Eye (tissue), 1 donor: Measurements from ENCODE around the gene STK11IP.

Source experiments
- DNase-seq: peaks from one replicate; pipeline ENCODE4 v3.0.0-alpha.2; 2015

STK11IP gene

GRCh38 chr2:219592736-219593135 lies 4.9 kb upstream of the STK11IP start:
- peak; percentile 57 for DNase-seq

DNA sequence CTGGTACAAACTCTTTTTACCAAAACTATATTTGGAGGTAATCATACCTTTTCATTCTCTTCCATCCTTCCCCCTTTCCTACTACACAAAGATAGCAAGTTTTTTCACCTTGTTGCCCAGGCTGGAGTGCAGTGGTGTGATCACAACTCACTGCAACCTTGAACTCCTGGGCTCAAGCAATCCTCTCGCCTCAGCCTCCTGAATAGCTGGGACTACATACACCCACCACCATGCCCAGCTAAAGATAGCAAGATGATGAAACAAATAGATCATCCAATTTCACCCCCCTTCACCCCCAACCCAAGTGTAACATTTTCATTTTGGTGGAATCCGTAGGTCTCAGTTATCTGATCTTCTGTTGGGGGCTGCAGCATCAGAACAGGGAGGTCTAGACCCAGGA lies 4.5 kb upstream of the STK11IP start:
- no peak for DNase-seq

- peak; percentile 77 for DNase-seq
Measured at GRCh38 chr2:219595256-219595655, 2.4 kb upstream of the STK11IP start.

DNA sequence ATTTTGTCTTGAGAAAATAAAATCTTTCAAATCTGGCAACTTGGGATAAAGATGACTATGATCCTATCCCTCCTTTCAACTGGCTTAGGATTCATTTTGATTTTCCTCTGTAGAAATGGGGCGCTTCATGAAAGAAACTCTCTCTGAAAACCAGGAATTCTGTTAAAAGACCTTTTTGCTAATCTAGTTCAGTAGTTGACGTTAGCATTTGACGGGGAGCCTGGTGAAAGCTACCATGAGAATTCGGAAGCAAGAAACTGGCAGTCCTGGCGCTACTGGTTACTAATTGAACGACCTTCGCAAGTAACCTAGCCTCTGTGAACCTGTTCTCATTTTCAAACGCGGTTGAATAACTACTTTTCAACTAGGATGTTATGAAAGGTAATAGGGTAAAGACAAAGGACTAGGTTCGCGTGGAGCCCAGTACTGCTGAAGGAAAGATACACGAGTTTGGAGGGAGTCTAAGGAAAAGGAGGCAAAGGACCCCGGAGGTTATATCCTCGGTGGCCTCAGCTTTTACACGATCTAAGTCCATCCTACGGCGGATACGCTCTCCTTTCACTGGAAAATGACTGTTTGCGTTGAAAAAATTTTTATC lies 604 bp upstream of the STK11IP start:
- DNase-seq = no peak

DNA sequence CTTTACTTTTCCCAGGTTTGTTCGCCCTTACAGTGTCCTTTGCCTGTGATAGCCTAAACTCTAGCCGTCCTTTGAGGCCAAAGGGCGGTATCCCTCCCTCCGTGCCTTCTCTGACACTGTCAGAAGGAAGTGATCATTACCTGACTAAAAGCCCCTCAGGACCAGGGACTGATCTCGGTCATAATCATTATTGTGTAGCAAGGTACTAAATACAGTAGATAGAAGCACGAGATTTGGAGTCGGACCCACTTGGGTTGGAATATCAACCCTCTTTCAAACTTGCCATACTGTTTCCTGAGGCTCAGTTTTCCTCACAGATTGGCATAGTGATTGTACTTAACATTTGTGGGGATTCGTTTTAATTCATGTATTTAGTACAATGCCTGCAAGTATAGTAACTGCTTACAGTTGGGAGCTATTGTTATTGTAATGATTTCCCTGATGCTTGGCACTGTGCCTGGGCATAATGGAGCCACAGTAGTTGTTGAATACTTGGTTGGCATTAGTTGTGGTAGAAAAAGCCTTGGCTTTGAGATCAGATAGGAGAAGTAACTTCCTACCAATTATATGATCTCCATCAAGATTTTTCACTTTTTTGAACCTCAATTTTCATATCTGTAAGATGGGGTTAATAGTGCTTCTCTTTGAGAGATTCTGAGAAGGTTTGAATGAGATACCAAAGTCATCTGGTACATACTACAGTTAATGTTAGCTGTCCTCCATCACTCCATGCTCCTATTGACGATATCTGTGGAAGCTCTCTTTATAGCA lies 836 bp downstream of the STK11IP start:
- no peak for DNase-seq

- DNase-seq = no peak
Measured at GRCh38 chr2:219603771-219604170, 6.1 kb downstream of the STK11IP start.

GRCh38 chr2:219605607-219605954 lies 7.9 kb downstream of the STK11IP start:
- no peak for DNase-seq

GRCh38 chr2:219607931-219608330 lies 10.3 kb downstream of the STK11IP start:
- DNase-seq = no peak

DNA sequence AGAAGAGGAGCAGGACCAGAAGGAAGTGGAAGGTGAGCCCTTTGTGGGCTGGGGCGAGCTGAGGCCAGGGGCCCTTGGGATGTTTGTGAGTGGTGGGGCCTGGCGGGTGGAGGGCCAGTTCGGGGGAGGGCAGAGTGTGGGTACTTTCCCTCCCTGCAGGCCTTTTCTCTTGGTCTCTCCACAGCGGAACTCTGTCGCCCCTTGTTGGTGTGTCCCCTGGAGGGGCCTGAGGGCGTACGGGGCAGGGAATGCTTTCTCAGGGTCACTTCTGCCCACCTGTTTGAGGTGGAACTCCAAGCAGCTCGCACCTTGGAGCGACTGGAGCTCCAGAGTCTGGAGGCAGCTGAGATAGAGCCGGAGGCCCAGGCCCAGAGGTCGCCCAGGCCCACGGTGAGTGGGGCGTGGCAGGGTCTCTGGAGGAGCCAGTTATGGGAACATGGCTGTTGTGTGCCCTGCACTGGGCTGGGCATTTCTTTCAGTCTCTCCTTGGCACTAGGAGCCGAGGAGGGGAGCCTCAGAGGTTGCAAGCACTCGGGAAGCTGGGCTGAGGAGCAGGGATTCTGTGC lies 10.8 kb downstream of the STK11IP start:
- DNase-seq = no peak

GRCh38 chr2:219609149-219609750 lies 11.6 kb downstream of the STK11IP start:
- no peak for DNase-seq

GRCh38 chr2:219611306-219611705 lies 13.6 kb downstream of the STK11IP start:
- no peak for DNase-seq

DNA sequence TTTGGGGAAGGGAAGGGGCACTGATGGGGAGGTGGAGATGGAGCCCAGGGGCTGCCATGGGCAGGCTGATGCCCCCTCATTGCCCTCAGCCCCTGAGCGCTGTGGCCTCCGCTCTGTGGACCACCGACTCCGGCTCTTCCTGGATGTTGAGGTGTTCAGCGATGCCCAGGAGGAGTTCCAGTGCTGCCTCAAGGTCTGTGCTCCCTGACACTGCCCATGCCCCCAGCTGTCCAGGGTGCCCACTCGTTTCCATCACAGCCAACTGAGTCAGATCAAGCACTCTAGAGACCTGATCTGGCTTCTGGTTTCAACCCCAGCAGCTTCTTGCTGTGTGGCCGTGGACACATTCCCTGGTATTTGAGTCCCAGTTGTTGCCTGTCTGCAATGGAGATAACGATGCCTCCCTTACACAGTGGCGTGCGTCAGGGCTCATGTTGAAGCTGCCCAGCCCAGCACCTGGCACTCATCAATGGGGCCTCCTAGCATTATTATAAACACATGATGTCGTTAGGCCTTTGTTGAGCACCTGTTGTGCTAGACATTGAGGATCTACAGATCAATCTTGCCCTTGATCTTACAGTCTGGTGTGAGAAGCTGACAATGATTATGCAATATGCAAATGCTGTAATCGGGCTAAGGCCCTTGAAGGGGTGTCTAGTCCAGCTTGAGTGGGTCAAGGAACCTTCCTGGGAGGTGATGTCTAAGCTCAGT lies 14.4 kb downstream of the STK11IP start:
- DNase-seq = no peak

DNA sequence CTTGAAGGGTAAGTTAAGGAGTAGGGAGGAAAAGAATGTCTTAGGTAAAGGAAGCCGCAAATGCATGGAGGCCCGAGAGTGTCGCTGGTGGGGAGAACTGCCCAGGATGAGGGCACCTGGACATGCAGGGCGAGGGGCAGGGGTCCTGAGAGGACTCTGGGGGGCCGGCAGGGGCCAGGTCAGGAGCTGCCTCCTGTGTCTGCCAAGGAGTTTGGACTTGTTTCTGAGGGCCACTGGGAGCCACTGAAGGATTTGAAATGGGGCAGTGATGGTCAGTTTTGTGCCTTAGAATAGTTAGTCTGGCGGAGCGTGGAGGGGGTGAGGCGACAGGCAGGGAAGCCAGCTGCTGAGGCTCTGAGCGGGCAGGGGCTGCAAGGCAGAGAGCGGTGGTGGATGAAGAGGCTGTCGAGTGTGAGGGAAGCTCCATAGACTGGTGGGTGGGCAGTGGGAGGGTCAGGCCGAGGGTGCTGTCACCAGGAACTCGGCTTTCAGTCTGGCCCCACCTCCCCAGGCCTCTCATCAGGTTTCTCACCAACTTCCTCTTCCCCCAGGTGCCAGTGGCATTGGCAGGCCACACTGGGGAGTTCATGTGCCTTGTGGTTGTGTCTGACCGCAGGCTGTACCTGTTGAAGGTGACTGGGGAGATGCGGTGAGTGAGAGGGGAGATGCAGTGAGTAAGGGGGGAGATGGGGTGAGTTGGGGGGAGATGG lies 15.1 kb downstream of the STK11IP start:
- no peak for DNase-seq

GRCh38 chr2:219613461-219614070 lies 15.9 kb downstream of the STK11IP start:
- no peak for DNase-seq

DNA sequence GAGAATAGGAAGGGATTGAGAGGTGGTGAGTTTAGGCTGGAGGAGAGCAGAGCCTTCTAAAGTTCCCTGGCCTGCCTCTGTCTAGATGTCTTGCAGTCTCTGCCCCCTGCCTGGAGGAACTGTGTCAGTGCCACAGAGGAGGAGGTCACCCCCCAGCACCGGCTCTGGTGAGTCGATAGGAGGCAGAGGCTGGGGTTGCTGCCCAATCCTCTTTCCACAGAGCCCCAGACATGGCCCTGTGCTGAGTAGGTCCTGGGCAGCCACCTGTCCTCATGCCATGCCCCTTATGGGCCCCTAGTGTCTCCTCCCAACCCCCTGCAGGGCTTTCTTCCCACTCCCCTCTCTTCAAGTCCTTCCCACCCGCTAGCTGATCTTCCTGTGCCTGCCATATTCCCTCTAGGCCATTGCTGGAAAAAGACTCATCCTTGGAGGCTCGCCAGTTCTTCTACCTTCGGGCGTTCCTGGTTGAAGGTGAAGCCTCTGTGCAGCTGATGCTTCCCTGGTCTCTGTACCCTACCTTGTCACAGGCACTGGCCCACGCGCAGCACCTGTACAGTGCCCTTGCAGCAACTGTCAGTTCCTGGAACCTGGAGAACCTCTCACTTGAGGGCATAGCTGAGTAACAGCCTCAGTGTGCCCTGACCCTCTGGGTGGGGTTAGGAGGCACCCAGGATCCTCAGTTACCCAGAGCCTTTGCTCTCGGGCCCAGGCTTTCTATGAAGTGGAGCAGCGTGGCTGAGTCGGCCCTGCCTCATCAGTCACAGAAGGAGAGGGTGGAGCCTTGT lies 16.6 kb downstream of the STK11IP start:
- DNase-seq = no peak

GRCh38 chr2:219615036-219615435 lies 17.4 kb downstream of the STK11IP start:
- no peak for DNase-seq

GRCh38 chr2:219615894-219616293 lies 18.2 kb downstream of the STK11IP start:
- DNase-seq = no peak

- no peak for DNase-seq
Measured at GRCh38 chr2:219616550-219616949, 18.9 kb downstream of the STK11IP start.

DNA sequence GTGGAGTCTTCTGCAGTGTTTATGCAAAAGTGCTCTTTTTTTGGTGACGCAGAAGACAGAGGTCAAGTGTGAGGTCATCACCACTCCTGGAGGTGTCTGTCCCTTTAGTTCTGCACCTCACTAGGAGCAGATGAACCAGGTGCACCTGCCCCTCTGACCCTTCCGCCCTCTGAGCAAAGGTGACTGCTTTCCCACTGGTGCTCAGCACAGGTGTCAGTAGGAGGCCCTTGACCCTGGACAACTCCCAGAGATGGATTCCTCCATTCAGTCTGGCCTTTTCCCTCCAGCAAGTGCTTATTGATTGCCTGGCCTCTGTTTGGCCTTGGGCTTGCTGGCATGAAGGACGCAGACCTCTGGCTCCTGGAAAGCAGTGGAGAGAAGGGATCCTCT lies 21.1 kb downstream of the STK11IP start:
- no peak for DNase-seq

GRCh38 chr2:219619235-219619634 lies 21.6 kb downstream of the STK11IP start:
- peak; percentile 45 for DNase-seq

DNA sequence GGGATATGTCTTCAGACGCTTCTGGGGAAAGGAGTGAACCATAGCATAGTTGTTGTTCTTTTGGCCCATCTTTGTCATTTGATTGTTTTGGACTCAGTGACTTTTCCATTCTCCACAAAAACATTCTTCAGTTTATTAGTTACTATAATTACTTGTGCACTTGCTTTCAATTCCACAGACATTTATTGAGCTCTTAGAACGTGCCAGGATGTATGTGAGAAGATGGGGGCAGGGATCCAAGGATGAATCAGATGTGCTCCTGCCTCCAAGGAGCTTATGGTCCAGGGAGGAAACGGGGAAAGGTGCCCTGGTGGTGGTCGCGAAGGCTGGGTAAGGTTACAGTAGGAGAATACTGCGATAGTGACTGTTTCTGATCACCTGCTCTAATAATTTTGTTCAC lies 22.9 kb downstream of the STK11IP start:
- no peak for DNase-seq

- no peak for DNase-seq
Measured at GRCh38 chr2:219621935-219622334, 24.3 kb downstream of the STK11IP start.
